Naive B cell (primary cell): ENCODE data around the gene ANKRD66. TPM values are rescaled to one million over a fixed set of nuclear protein-coding genes. Genes with fewer than 3 reads are reported as not detected.
"Not testable (repeated sequence)": the region's sequence is repeated elsewhere in the genome, so short reads cannot be mapped to it uniquely, and the experiment has no call there.

Experiments
- ATAC-seq, 2 donors: fragments of 150-1000 bp; cut with Tn5 transposase; 2 replicates each; pipeline ENCODE4 v1.10.0; 2021; ENCODE audit warnings: low read depth in 2 of 2, mild to moderate bottlenecking in 2 of 2, moderate library complexity in 2 of 2
- DNase-seq: peaks from one replicate; pipeline ENCODE4 v3.0.0; 2022
- H3K27ac Mint-ChIP-seq, 6 donors: one replicate each; pipeline ENCODE4 v1.8.0; 2020 to 2022; ENCODE audit warnings: mild to moderate bottlenecking in 6 of 6, mixed read lengths in 6 of 6, moderate library complexity in 5 of 6, inconsistent platforms in 2 of 6
- H3K27me3 Mint-ChIP-seq, 3 donors: one replicate each; pipeline ENCODE4 v1.8.0; 2021 to 2022; ENCODE audit warnings: mixed read lengths in 3 of 3, mild to moderate bottlenecking in 1 of 3
- H3K36me3 Mint-ChIP-seq, 2 donors: one replicate each; pipeline ENCODE4 v1.8.0; 2020 to 2022; ENCODE audit warnings: mixed read lengths in 2 of 2, inconsistent platforms in 1 of 2, mild to moderate bottlenecking in 1 of 2
- H3K4me1 Mint-ChIP-seq, 3 donors: one replicate each; pipeline ENCODE4 v1.8.0; 2020 to 2022; ENCODE audit warnings: mixed read lengths in 3 of 3, inconsistent platforms in 1 of 3, mild to moderate bottlenecking in 1 of 3, moderate library complexity in 1 of 3
- H3K4me3 Mint-ChIP-seq, 8 donors: one replicate each; pipeline ENCODE4 v1.8.0; 2020 to 2022; ENCODE audit warnings: mild to moderate bottlenecking in 8 of 8, mixed read lengths in 8 of 8, moderate library complexity in 8 of 8, inconsistent platforms in 2 of 8
- H3K9me3 Mint-ChIP-seq, 7 donors: one replicate each; pipeline ENCODE4 v1.8.0; 2020 to 2022; ENCODE audit warnings: mixed read lengths in 7 of 7, mild to moderate bottlenecking in 5 of 7, inconsistent platforms in 2 of 7, moderate library complexity in 1 of 7
- polyA plus RNA-seq, 6 donors: library from polyadenylated mRNA; unstranded; fragments of 300-500 nt; fragmentation: Illumina TruSeq; gene quantifications; one replicate each; pipeline ENCODE4 v1.2.3, GENCODE V29; 2021; ENCODE audit warnings: low read depth in 6 of 6

ANKRD66 gene
- polyA plus RNA-seq, 6 donors from 2014 or later, result not detected

DNA sequence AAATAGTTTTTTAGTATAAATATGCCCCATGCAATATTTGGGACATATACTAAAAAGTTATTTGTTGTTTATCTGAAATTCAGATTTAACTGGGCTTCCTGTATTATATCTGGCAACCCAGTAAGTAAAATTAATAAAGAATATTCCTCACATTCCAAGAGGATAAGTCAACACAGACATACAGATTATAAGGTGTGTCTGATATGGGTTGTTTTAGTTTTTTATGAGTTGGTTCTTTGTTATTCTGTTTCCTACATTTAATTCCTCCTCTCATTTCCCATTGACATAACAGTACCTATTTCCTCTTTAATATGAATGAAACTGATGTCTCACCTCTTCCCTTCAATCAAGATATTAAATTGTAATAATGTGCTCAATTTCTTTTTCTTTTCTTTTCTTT, 9.8 kb upstream of the ANKRD66 start:
- Mint-ChIP-seq H3K36me3 (no peaks in the 10 kb centered on the region), H3K27ac (no peak overlapping the region), H3K4me3 (no peak overlapping the region), H3K4me1 (peaks cover 9 to 13% (median 13%) of the 10 kb centered on the region in 3 donors), H3K27me3 (peaks cover 44 to 68% (median 60%) of the 10 kb centered on the region in 3 donors), H3K9me3 (peaks cover 0 to 2% (median 0%) of the 10 kb centered on the region in 7 donors)
- no peak for DNase-seq
- ATAC-seq, result no peak

DNA sequence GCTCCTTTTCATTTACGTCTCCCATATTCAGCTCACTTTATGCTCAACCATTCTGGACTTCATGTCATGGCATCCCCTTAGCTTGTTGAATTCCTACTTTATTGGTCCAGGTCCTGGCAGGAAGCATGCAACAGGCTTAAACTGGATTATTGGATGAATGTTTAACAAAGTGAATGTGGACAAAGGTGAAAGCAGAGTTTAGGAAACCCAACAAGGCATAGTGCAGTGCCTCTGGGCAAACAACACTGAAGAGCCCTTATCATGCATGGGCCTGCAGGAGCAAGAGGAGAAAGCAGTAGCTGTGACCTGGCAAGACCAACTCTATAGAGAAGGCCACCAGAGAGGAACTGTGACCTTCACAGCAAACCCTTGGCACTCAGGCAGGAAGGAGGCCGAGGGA, 5.3 kb upstream of the ANKRD66 start:
- H3K27me3 Mint-ChIP-seq, result peaks cover 14 to 48% (median 43%) of the 10 kb centered on the region in 3 donors

GRCh38 chr6:46741910-46742309, 4.8 kb upstream of the ANKRD66 start:
- Mint-ChIP-seq H3K4me3 (no peak overlapping the region), H3K36me3 (no peaks in the 10 kb centered on the region), H3K9me3 (peaks cover 0 to 6% (median 0%) of the 10 kb centered on the region in 7 donors), H3K27ac (no peak overlapping the region), H3K4me1 (no peaks in the 10 kb centered on the region), H3K27me3 (peaks cover 12 to 44% (median 41%) of the 10 kb centered on the region in 3 donors)
- DNase-seq (no peak), ATAC-seq (no peak)

More for the DNA sequence above, 5.3 kb upstream of the ANKRD66 start:
- H3K4me3 Mint-ChIP-seq, result no peak overlapping the region
- no peaks in the 10 kb centered on the region for H3K4me1 Mint-ChIP-seq
- peaks cover 0 to 6% (median 0%) of the 10 kb centered on the region in 7 donors for H3K9me3 Mint-ChIP-seq
- no peak overlapping the region for H3K27ac Mint-ChIP-seq
- ATAC-seq (no peak), DNase-seq (no peak)
- no peaks in the 10 kb centered on the region for H3K36me3 Mint-ChIP-seq

DNA sequence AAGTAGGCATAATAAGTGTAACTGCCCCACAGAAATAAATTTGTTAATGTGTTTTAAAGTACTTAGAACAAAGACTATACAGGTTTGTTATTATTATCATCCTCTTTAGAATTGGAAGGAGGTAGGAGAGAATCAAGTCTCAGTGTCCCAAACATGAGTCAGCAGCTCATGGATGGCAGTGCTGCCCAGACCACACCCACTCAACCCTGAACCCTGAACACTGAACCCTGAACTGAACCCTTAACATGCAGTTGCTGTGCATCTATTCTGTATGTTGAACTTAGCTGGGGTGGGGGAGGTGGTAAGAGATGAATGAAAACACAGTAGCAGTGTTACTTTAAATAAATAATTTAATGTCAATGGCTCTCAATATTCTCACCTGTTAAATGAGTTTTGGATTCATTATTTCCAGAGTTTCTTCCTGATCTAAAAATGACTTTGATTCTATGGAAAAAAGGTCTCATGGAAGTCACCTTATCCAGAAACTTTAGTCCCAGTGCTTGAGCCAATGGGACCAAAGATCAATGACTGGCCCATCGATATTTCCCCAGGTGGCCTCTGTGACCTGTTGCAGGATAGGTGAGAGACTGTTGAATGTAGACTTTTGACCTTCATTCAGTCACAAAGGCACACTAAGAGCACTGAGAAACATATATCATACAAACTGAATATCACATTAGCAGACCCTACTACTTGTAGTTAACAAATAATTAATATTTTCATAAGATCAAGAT, 3.1 kb upstream of the ANKRD66 start:
- Mint-ChIP-seq H3K27me3 (peaks cover 10 to 29% (median 26%) of the 10 kb centered on the region in 3 donors), H3K9me3 (peaks cover 0 to 6% (median 0%) of the 10 kb centered on the region in 7 donors), H3K4me1 (no peaks in the 10 kb centered on the region), H3K36me3 (no peaks in the 10 kb centered on the region), H3K4me3 (no peak overlapping the region), H3K27ac (no peak overlapping the region)
- DNase-seq, result no peak
- ATAC-seq, result no peak

DNA sequence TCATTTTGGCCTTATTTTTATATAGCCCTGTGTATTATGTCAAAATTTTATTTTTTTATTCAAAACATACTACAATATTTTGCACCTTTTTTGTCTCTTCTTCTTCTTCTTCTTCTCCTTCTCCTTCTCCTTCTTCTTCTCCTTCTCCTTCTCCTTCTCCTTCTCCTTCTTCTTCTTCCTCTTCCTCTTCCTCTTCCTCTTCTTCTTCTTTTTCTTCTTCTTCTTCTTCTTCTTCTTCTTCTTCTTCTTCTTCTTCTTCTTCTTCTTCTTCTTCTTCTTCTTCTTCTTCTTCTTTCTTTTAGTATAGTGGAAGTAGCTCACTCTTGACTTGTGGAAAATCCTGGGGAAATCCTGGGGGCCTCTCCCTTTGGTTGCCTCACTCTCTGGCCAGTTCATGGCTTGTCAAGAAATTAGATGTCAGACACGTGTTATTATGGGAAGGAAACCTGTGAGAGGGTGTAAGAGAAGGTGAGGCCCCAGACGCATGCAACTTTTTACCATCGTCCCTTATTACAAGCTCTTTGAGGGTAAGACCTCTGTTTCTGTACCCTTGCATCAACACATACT, 2.5 kb upstream of the ANKRD66 start:
- not testable (repeated sequence) for DNase-seq, H3K36me3 Mint-ChIP-seq, H3K9me3 Mint-ChIP-seq, H3K4me3 Mint-ChIP-seq, ATAC-seq, H3K4me1 Mint-ChIP-seq, H3K27ac Mint-ChIP-seq
- peaks cover 15 to 30% (median 29%) of the 10 kb centered on the region in 3 donors for H3K27me3 Mint-ChIP-seq

- H3K36me3 Mint-ChIP-seq, result no peaks in the 10 kb centered on the region
- H3K4me3 Mint-ChIP-seq, result no peak overlapping the region
- no peak for DNase-seq
- H3K27ac Mint-ChIP-seq, result no peak overlapping the region
- ATAC-seq, result no peak
- H3K4me1 Mint-ChIP-seq, result no peaks in the 10 kb centered on the region
- H3K9me3 Mint-ChIP-seq, result peaks cover 0 to 6% (median 0%) of the 10 kb centered on the region in 7 donors
- peaks cover 10 to 30% (median 20%) of the 10 kb centered on the region in 3 donors for H3K27me3 Mint-ChIP-seq
These were observed 760 bp upstream of the ANKRD66 start for GRCh38 chr6:46745973-46746372.

GRCh38 chr6:46748940-46749503, 2.3 kb downstream of the ANKRD66 start:
- DNase-seq, result no peak
- ATAC-seq, result no peak
- H3K27me3 Mint-ChIP-seq, result peaks cover 19 to 26% (median 20%) of the 10 kb centered on the region in 3 donors
- H3K4me3 Mint-ChIP-seq, result no peak overlapping the region
- no peak overlapping the region for H3K27ac Mint-ChIP-seq
- peaks cover 0 to 6% (median 0%) of the 10 kb centered on the region in 7 donors for H3K9me3 Mint-ChIP-seq
- H3K4me1 Mint-ChIP-seq, result no peaks in the 10 kb centered on the region
- no peaks in the 10 kb centered on the region for H3K36me3 Mint-ChIP-seq

DNA sequence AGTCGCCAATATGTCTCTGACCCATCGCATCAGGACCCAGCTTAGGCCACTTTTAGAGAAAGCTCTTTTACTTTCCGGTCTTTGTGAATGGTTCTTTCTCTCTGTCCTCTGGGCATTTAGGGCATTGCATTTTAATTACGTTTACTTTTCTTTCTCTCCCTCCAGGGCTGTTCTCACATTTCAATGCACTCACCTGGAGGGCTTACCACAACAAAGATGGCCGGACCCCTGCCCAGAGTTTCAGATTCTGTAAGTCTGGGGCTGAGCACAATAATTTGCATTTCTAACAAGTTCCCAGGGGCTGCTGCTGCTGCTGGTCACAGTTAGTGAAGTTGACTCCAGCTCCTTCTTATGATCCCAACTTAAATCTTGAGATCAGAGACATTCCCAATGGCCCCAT, 3.0 kb downstream of the ANKRD66 start:
- no peaks in the 10 kb centered on the region for H3K4me1 Mint-ChIP-seq
- H3K27me3 Mint-ChIP-seq, result peaks cover 16 to 20% (median 19%) of the 10 kb centered on the region in 3 donors
- no peaks in the 10 kb centered on the region for H3K36me3 Mint-ChIP-seq
- ATAC-seq, result no peak
- H3K27ac Mint-ChIP-seq, result no peak overlapping the region
- H3K9me3 Mint-ChIP-seq, result peaks cover 0 to 6% (median 0%) of the 10 kb centered on the region in 7 donors
- DNase-seq, result no peak
- H3K4me3 Mint-ChIP-seq, result no peak overlapping the region

DNA sequence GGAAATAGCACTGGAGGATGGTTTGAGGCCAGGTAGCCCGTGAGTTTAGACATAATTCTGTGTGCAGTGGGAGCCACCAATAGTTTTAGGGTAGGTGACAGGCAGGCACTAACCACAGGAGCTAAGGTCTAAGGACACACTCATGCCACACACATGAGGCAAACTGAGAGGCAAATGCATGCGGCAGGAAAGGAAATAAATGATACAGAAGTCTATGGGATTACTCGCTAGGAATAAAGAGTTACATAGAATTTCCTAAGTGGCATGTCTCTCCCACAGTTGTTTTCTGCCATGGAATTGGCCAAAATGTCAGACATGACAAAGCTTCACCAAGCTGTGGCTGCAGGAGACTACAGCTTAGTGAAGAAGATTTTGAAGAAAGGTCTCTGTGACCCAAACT, 4.9 kb downstream of the ANKRD66 start:
- Mint-ChIP-seq H3K4me1 (no peaks in the 10 kb centered on the region), H3K4me3 (peak overlapping the region in 1 of 8 donors; percentile 13), H3K36me3 (no peaks in the 10 kb centered on the region), H3K9me3 (peaks cover 0 to 2% (median 0%) of the 10 kb centered on the region in 7 donors), H3K27me3 (peaks cover 0 to 19% (median 7%) of the 10 kb centered on the region in 3 donors), H3K27ac (no peak overlapping the region)
- no peak for DNase-seq
- no peak for ATAC-seq

GRCh38 chr6:46755865-46756264, 9.1 kb downstream of the ANKRD66 start:
- Mint-ChIP-seq H3K27me3 (peaks cover 0 to 13% (median 8%) of the 10 kb centered on the region in 3 donors), H3K36me3 (no peaks in the 10 kb centered on the region), H3K27ac (no peak overlapping the region), H3K9me3 (peaks cover 0 to 4% (median 0%) of the 10 kb centered on the region in 7 donors), H3K4me3 (no peak overlapping the region), H3K4me1 (no peaks in the 10 kb centered on the region)
- DNase-seq (no peak), ATAC-seq (no peak)

- H3K27ac Mint-ChIP-seq, result no peak overlapping the region
- H3K27me3 Mint-ChIP-seq, result peaks cover 0 to 10% (median 8%) of the 10 kb centered on the region in 3 donors
- H3K4me3 Mint-ChIP-seq, result no peak overlapping the region
- ATAC-seq (no peak), DNase-seq (no peak)
- no peaks in the 10 kb centered on the region for H3K4me1 Mint-ChIP-seq
- H3K36me3 Mint-ChIP-seq, result no peaks in the 10 kb centered on the region
- H3K9me3 Mint-ChIP-seq, result peaks cover 0 to 4% (median 0%) of the 10 kb centered on the region in 7 donors
These were observed 9.9 kb downstream of the ANKRD66 start for GRCh38 chr6:46756469-46757213.

DNA sequence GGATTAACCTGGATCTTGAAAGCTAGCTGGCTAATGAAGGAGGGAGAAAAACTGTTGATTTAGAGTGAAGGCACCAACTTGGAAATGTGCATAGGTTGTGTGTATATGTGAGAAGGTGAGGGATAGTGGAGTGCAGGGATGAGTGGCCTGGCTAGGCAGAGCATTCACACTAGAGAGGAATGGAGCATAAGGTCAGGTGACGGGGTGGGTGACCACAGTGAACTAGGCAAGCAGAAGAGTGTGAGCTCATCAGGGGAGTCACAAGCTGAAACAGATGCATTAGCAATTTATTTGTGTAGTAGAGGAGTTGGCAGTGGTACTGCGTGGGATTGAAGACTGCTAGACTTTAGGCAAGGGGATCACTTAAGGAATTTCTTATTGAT, 10.5 kb downstream of the ANKRD66 start:
- Mint-ChIP-seq H3K9me3 (peaks cover 0 to 4% (median 0%) of the 10 kb centered on the region in 7 donors), H3K36me3 (no peaks in the 10 kb centered on the region), H3K27me3 (peaks cover 0 to 9% (median 8%) of the 10 kb centered on the region in 3 donors), H3K4me1 (no peaks in the 10 kb centered on the region), H3K27ac (no peak overlapping the region), H3K4me3 (no peak overlapping the region)
- DNase-seq (no peak), ATAC-seq (no peak)

- no peak overlapping the region for H3K4me3 Mint-ChIP-seq
- DNase-seq, result no peak
- H3K27me3 Mint-ChIP-seq, result peaks cover 4 to 8% (median 5%) of the 10 kb centered on the region in 3 donors
- no peaks in the 10 kb centered on the region for H3K4me1 Mint-ChIP-seq
- peaks cover 0 to 8% (median 0%) of the 10 kb centered on the region in 7 donors for H3K9me3 Mint-ChIP-seq
- no peak overlapping the region for H3K27ac Mint-ChIP-seq
- no peaks in the 10 kb centered on the region for H3K36me3 Mint-ChIP-seq
- no peak for ATAC-seq
These were observed 12.4 kb downstream of the ANKRD66 start for GRCh38 chr6:46758960-46759753.
